LNCAP (cell line): ENCODE measurements around the gene CDK2AP2.

Experiments used
- TF ChIP-seq, protein P1 (sequence below): fragments of 450-650 bp; IDR thresholded peaks from 2 replicates; pipeline ENCODE4 v1.5.1; 2017; ENCODE audit warnings: mild to moderate bottlenecking

Gene CDK2AP2

DNA sequence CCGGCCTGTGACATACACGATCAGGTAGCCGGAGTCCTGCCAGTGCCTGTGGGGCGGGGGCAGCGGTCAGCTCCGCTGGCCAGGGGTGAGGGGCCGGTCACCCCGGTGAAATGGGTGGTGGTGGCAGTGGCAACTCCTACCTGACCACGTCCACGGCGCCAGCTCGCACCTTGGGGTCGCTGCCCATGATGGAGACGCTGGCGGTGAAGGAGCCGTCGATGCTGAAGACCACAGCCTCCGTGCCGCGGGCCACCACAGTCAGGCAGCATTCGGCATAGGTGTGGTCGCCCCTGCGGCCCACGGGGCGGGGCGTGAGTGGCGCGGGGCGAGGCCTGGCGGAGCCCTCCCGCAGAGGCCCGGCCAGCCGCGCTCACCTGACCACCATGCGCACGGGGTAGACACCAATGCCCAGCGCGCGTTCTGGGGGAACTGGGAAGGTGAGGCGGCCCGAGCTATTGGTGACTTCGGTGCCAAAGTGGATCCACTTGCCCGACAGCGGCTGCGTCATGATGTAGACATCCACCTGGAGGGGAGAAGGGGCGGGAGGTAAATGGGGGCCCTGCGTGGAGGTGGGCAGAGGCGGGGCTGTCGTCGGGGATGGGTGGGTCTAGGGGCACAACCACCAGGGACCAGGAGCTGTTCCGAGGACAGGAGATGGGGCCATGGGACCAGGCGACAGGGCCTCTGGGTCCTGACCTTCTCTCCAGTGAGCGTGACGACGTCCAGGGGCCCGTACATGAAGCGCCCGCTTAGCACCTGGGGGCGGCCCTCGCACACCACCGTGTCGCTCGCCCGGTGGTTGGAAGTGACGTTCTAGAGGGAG lies 14.2 kb downstream of the CDK2AP2 start:
- TF ChIP-seq, protein P1, sequence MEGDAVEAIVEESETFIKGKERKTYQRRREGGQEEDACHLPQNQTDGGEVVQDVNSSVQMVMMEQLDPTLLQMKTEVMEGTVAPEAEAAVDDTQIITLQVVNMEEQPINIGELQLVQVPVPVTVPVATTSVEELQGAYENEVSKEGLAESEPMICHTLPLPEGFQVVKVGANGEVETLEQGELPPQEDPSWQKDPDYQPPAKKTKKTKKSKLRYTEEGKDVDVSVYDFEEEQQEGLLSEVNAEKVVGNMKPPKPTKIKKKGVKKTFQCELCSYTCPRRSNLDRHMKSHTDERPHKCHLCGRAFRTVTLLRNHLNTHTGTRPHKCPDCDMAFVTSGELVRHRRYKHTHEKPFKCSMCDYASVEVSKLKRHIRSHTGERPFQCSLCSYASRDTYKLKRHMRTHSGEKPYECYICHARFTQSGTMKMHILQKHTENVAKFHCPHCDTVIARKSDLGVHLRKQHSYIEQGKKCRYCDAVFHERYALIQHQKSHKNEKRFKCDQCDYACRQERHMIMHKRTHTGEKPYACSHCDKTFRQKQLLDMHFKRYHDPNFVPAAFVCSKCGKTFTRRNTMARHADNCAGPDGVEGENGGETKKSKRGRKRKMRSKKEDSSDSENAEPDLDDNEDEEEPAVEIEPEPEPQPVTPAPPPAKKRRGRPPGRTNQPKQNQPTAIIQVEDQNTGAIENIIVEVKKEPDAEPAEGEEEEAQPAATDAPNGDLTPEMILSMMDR: no peak

DNA sequence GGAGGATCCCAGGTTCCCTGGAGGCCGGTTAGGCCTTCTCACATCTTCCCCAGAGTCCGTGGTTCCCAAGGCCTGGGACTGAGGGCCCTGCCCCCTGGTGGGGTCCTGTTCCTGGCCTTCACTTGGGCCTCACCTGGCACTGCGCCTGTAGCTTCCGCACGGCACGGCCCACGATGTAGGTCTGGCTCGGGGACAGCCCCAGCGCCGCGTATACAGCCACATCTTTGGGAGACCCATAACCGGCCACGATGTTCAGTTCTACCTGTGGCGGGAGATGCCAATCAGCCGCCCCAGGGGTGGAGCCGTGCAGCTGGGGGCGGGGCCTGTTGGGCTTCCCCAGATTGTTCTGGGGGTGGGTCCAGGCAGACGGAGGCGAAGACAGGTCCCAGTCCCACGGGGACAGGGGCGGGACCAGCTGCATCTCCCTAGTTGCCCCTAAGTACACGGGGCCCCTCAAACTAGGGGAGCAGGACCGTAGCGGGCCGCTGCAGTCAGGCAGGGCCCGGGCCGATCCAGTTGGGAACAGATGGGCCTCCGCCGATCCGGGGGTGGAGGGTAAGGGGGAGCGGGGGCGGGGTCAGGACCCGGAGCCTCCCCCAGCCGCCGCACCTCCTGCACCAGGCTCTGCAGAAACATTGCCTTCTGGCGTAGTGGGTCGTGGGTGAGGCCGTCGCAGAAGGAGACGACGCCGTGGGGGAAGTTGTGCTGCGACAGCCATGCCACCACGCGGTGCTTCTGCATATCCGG lies 15.0 kb downstream of the CDK2AP2 start:
- TF ChIP-seq, protein P1: no peak

DNA sequence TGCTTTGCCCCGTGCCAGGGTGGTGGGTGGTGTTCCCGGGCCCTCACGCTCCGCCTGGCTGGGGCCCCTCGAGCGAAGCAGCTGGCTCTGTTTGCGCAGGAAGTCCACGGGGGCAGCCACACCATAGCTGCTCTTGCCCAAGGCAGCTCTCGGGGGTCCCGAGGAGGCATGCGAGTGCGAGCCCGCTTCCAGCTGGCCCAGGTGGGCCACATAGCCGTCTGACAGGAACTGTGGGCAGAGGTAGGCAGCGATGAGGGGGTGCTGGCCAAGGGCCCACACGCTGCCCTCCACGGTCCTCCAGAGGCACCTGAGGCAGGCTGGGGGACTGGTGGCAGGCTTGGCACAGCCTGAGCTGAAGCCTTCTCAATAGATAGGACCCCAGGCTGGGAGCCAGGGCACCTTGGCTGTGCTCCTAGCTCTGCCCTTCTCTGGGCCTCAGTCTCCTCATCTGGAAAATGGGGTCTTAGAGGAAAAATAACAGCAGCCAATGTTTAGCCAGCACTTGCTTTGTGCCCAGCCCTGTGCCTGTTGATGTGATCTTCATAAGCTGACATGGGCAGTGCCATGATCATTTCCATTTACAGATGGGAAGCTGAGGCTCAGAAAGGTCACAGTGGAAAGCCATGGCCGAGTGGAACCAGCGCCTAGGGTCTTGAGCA lies 15.8 kb downstream of the CDK2AP2 start:
- TF ChIP-seq, protein P1: no peak

DNA sequence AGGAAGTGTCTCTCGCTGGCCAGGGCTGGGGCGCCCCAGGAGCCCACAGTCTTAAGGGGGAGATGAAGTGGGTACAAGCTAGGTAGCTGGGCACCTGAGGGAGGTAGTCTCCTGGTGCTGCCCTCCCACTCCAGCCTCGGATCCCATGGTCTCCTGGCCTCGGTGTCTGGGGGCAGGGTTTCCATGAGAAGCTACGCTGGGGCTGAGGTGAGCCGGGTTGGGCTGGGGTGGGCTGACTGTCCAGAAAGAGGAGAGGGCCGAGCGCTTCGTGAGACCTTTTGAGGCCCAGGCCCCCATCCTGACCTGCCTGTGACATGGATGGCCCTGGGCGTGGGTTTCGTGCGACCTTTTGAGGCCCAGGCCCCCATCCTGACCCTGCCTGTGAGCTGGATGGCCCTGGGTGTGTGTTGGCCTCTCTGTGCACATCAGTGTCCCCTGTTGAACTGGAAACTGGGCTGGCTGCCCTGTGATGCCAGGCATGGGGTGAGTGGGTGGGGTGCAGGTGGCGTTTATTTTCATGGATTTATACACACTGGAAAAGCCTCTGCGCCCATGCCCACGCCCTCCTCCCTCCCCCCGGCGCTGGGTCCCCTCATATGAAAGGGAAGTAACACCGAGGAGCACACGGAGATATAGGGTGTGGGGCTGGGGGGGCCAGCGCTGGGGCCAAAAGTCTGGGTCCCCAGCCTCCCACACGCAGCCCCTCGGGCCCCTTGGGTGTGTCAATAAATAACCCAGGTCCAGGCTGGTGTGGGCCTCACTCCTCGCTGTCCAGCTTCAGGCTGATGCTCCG lies 16.5 kb downstream of the CDK2AP2 start:
- TF ChIP-seq, protein P1: no peak

DNA sequence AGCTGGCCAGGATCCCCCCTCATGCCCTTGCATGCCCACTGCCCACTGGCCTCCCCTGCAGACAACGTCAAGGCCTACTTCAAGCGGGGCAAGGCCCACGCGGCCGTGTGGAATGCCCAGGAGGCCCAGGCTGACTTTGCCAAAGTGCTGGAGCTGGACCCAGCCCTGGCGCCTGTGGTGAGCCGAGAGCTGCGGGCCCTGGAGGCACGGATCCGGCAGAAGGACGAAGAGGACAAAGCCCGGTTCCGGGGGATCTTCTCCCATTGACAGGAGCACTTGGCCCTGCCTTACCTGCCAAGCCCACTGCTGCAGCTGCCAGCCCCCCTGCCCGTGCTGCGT lies 17.3 kb downstream of the CDK2AP2 start:
- TF ChIP-seq, protein P1: no peak

DNA sequence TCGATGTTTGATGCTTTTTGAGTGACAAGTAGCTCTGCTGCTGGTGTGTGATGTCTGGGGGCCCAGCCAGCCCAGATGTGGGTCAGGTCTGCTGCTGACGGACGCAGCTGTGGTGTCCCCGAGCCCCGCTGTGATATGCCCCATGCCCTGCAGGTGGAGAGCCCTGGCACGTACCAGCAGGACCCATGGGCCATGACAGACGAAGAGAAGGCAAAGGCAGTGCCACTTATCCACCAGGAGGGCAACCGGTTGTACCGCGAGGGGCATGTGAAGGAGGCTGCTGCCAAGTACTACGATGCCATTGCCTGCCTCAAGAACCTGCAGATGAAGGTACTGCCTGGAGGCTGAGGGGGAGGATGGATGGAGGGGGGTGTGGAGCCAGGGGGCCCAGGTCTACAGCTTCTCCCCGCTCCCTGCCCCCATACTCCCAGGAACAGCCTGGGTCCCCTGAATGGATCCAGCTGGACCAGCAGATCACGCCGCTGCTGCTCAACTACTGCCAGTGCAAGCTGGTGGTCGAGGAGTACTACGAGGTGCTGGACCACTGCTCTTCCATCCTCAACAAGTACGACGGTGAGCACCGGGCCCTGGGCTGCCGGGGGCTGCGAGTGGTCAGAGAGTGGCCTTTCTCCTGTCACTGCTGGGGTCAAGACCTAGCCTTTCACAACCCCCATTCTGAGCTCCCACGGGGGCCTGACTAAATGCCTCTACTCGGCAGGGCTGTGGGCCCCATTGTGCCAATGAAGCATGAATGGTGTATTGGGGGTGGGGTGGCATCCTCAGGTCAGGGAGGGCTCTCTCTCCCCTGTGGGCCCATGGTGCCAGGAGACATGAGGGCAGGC lies 17.9 kb downstream of the CDK2AP2 start:
- TF ChIP-seq, protein P1: no peak
